OCI-LY1 (cell line): ENCODE results near the gene EPHA4.

Source experiments
- EZH2 ChIP-seq: fragments of 200-600 bp; sonication (generic), shearing (Covaris generic); IDR thresholded peaks from 2 replicates; pipeline ENCODE4 v1.8.0; 2017; ENCODE audit warnings: borderline replicate concordance, mixed run types, mild to moderate bottlenecking, antibody characterized with exemption, low read length, moderate library complexity, mixed read lengths
- TF ChIP-seq, protein P1 (sequence below): fragments of 200-600 bp; sonication (generic), shearing (Covaris generic); IDR thresholded peaks from 2 replicates; pipeline ENCODE4 v1.5.1; 2017; ENCODE audit warnings: mild to moderate bottlenecking, antibody characterized with exemption, low read length, moderate library complexity, mixed read lengths

DNA sequence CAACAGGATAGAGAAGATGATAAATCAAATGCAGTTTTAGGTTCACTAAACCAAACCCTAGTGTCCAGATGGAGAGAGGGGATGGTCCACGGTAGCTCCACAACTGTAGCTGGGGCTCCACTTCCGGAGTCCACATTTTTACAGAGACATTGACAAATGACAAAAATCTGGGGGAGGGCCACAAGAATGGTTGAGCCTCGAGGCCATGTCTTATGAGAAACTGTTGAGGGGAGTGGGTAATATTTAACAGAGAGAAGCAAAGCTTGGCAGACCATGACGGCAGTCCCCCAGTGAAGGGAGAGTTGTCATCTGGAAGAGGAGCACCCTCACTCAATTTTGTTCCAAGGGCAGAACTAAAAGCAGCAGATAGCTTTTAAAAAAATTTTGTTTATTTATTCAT, 17.6 kb upstream of the EPHA4 start:
- TF ChIP-seq, protein P1, sequence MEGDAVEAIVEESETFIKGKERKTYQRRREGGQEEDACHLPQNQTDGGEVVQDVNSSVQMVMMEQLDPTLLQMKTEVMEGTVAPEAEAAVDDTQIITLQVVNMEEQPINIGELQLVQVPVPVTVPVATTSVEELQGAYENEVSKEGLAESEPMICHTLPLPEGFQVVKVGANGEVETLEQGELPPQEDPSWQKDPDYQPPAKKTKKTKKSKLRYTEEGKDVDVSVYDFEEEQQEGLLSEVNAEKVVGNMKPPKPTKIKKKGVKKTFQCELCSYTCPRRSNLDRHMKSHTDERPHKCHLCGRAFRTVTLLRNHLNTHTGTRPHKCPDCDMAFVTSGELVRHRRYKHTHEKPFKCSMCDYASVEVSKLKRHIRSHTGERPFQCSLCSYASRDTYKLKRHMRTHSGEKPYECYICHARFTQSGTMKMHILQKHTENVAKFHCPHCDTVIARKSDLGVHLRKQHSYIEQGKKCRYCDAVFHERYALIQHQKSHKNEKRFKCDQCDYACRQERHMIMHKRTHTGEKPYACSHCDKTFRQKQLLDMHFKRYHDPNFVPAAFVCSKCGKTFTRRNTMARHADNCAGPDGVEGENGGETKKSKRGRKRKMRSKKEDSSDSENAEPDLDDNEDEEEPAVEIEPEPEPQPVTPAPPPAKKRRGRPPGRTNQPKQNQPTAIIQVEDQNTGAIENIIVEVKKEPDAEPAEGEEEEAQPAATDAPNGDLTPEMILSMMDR: no peak
- no peak for TF ChIP-seq EZH2
